K562 (cell line): Measurements from ENCODE around the gene PODNL1. TPM values are rescaled to one million over a fixed set of nuclear protein-coding genes. Genes with fewer than 3 reads are reported as not detected.

Experiments
- ATAC-seq: fragments of 200-7000 bp; cut with Tn5 transposase; 3 replicates; pipeline ENCODE4 v1.9.1; 2020; ENCODE audit warnings: moderate library complexity
- BruUV-seq: library from RNA; stranded (reverse); fragments of 400-500 nt; replicated peaks from 2 replicates; lab custom pipeline; 2021; lab: Mats Ljungman, UMichigan
- CTCF ChIA-PET: fragments of 300-600 bp; formaldehyde crosslinking; extraction: SDS; loops from one replicate; lab custom pipeline; 2021; ENCODE audit warnings: low intra/inter-chr PET ratio; lab: Yijun Ruan, JAX
- POLR2A ChIA-PET: fragments of 300-600, 350-650 bp; sonication (Branson Sonifier 250); formaldehyde crosslinking; extraction: SDS; loops from one replicate; lab custom pipeline; 2021; ENCODE audit warnings: antibody characterized with exemption, inconsistent platforms; lab: Yijun Ruan, JAX
- DNase-seq, 4 experiments: peaks; one replicate each; pipeline versions ENCODE4 v3.0.0 to v3.0.0-alpha.2; 2011 to 2018; ENCODE audit warnings: low spot score in 3 of 4, mixed read lengths in 3 of 4; ENCODE audit errors: extremely low read depth in 1 of 4
- FAIRE-seq: peaks from 2 replicates; lab custom pipeline; 2011; peaks lifted over from hg19 to GRCh38; lab: Jason Lieb, UNC
- H2AFZ ChIP-seq: 2 replicates; pipeline ENCODE4 v1.6.0; 2011; ENCODE audit warnings: low read depth, low read length, control low read depth, inconsistent platforms
- H3K27ac ChIP-seq: fragments of 200-600 bp; 3 replicates; pipeline ENCODE4 v1.8.0; 2011; ENCODE audit warnings: low read depth, mild to moderate bottlenecking, control low read depth, inconsistent platforms, low read length, moderate library complexity, mixed read lengths; ENCODE audit errors: extremely low read depth
- H3K27me3 ChIP-seq, 2 experiments: fragments of 300-600 bp in 1 of 2; 2 replicates in 1 of 2; 3 replicates in 1 of 2; pipeline versions ENCODE4 v1.6.0 to v1.8.0; 2011; ENCODE audit warnings: inconsistent platforms in 2 of 2, low read length in 2 of 2, mild to moderate bottlenecking in 1 of 2, mixed read lengths in 1 of 2, moderate library complexity in 1 of 2; ENCODE audit not compliant: control insufficient read depth in 2 of 2, insufficient read depth in 2 of 2
- H3K36me3 ChIP-seq: fragments of 300-600 bp; 3 replicates; pipeline ENCODE4 v1.8.0; 2011; ENCODE audit warnings: mild to moderate bottlenecking, low read length, inconsistent platforms; ENCODE audit not compliant: control insufficient read depth, insufficient read depth
- H3K4me1 ChIP-seq, 2 experiments: fragments of 200-600 bp in 1 of 2; replicated peaks in 1 of 2; 2 replicates in 1 of 2; 3 replicates in 1 of 2; pipeline versions ENCODE4 v1.5.1 to v1.8.0; 2011; ENCODE audit warnings: inconsistent platforms in 2 of 2, low read length in 2 of 2, mild to moderate bottlenecking in 1 of 2, mixed read lengths in 1 of 2, moderate library complexity in 1 of 2; ENCODE audit not compliant: control insufficient read depth in 2 of 2, insufficient read depth in 2 of 2
- H3K4me2 ChIP-seq: 2 replicates; pipeline ENCODE4 v1.6.1; 2011; ENCODE audit warnings: low read length, control low read depth, inconsistent platforms, mixed read lengths; ENCODE audit not compliant: insufficient read depth
- H3K4me3 ChIP-seq: fragments of 200-600 bp; sonication (generic), shearing (Covaris generic); 2 replicates; pipeline ENCODE4 v1.5.1; 2016; ENCODE audit warnings: control low read depth, inconsistent platforms
- H3K79me2 ChIP-seq: fragments of 200-600 bp; 3 replicates; pipeline ENCODE4 v1.8.0; 2011; ENCODE audit warnings: low read length, inconsistent platforms; ENCODE audit not compliant: control insufficient read depth, insufficient read depth
- H3K9ac ChIP-seq, 2 experiments: 2 replicates each; pipeline versions ENCODE4 v1.6.0 to v1.6.1; 2011; ENCODE audit warnings: low read depth in 2 of 2, low read length in 2 of 2, control low read depth in 1 of 2, inconsistent platforms in 1 of 2, mild to moderate bottlenecking in 1 of 2, mixed read lengths in 1 of 2; ENCODE audit not compliant: insufficient read depth in 1 of 2
- H3K9me1 ChIP-seq: one replicate; pipeline ENCODE4 v1.6.0; 2011; ENCODE audit warnings: inconsistent platforms, mild to moderate bottlenecking, low read length, moderate library complexity; ENCODE audit not compliant: control insufficient read depth, insufficient read depth
- H3K9me3 ChIP-seq: replicated peaks from 2 replicates; pipeline ENCODE4 v1.5.1; 2011; ENCODE audit warnings: low read depth, low read length, inconsistent platforms; ENCODE audit not compliant: control insufficient read depth, insufficient read depth
- H4K20me1 ChIP-seq: replicated peaks from 2 replicates; pipeline ENCODE4 v1.6.1; 2011; ENCODE audit warnings: low read length, inconsistent platforms, mixed read lengths; ENCODE audit not compliant: control insufficient read depth, insufficient read depth
- BCOR ChIP-seq: fragments of 450-650 bp; IDR thresholded peaks from 2 replicates; pipeline ENCODE4 v1.6.1; 2016
- ESRRA ChIP-seq: fragments of 450-650 bp; IDR thresholded peaks from 2 replicates; pipeline ENCODE4 v1.6.1; 2014; ENCODE audit warnings: low read depth, mild to moderate bottlenecking, moderate library complexity, borderline replicate concordance
- GTF2E2 ChIP-seq: fragments of 200-800 bp; sonication (Bioruptor generic); IDR thresholded peaks from 2 replicates; pipeline ENCODE4 v1.6.1; 2016; ENCODE audit warnings: missing genetic modification characterization, missing compliant biosample characterization
- KDM1A ChIP-seq, 2 experiments: fragments of 450-650 bp; IDR thresholded peaks; 2 replicates each; pipeline ENCODE4 v1.6.1; 2016; ENCODE audit warnings: mild to moderate bottlenecking in 2 of 2
- PHF8 ChIP-seq: fragments of 200-600 bp; sonication (generic); IDR thresholded peaks from 2 replicates; pipeline ENCODE4 v1.6.1; 2012; ENCODE audit warnings: mixed run types, mild to moderate bottlenecking, inconsistent platforms, low read length, moderate library complexity, borderline replicate concordance
- RBM25 ChIP-seq: fragments of 200-400 bp; formaldehyde crosslinking; IDR thresholded peaks from 2 replicates; pipeline ENCODE4 v1.6.1; 2018; ENCODE audit warnings: low read length, low read depth, moderate library complexity; ENCODE audit not compliant: severe bottlenecking
- SAP30 ChIP-seq: fragments of 200-600 bp; sonication (generic); IDR thresholded peaks from 2 replicates; pipeline ENCODE4 v1.6.1; 2012; ENCODE audit warnings: borderline replicate concordance, low read depth, mild to moderate bottlenecking, moderate library complexity, low read length, control low read depth, inconsistent platforms; ENCODE audit not compliant: insufficient read depth, poor library complexity, severe bottlenecking
- ZNF217 ChIP-seq: sonication (generic); formaldehyde crosslinking; IDR thresholded peaks from 2 replicates; pipeline ENCODE4 v1.8.0; 2022; ENCODE audit warnings: mild to moderate bottlenecking, missing genetic modification reagents
- ZNF695 ChIP-seq: fragments of 450-650 bp; formaldehyde crosslinking; IDR thresholded peaks from 2 replicates; pipeline ENCODE4 v1.4.0; 2020; ENCODE audit warnings: mild to moderate bottlenecking, moderate library complexity
- WGBS: fragments of 100-300 bp; shearing (Covaris generic); methylation state at CpG from one replicate; pipeline ENCODE4 v1.1.6; 2016; ENCODE audit warnings: low coverage, mixed read lengths; ENCODE audit not compliant: insufficient coverage; ENCODE audit errors: missing lambda C conversion rate; 5-methylcytosine and 5-hydroxymethylcytosine counted together
- in situ Hi-C: fragments of 300-500 bp; cut with MboI; formaldehyde crosslinking; loops from 4 replicates; pipeline ENCODE4 v1.15.0; 2018; ENCODE audit warnings: inconsistent platforms, mixed read lengths
- intact Hi-C: fragments of 100-400 bp; cut with micrococcal nuclease; formaldehyde crosslinking; loops from 2 replicates; pipeline ENCODE4 v1.14.2; 2022
- polyA plus RNA-seq, 8 experiments: library from polyadenylated mRNA; depleted of rRNA in 4 of 8; stranded (reverse) in 5 of 8; unstranded in 3 of 8; fragments of >200 nt; fragmentation: Nextera tagmentation in 2 of 8; fragmentation: Illumina TruSeq in 1 of 8; extraction: Ambion mirVana in 2 of 8; extraction: Trizol in 1 of 8; gene quantifications; 2 replicates each; pipeline versions ENCODE4 v1.2.1 to v1.2.3, GENCODE V29; 2011 to 2014; ENCODE audit warnings: inconsistent platforms in 1 of 8, missing spikeins in 1 of 8
- total RNA-seq, 7 experiments: library from RNA; depleted of rRNA in 6 of 7; stranded (reverse); fragments of >200 nt in 6 of 7; fragmentation: Illumina TruSeq in 2 of 7; extraction: Trizol in 2 of 7; gene quantifications; 2 replicates each; pipeline versions ENCODE4 v1.2.1 to v1.2.3, GENCODE V29; 2011 to 2021; ENCODE audit warnings: low replicate concordance in 1 of 7

Gene PODNL1
- total and polyA plus RNA-seq, 9 of the 15 experiments (the other 6 are each of a cell fraction or from before 2014, with no cell fraction given): 0.18 to 0.47 (median 0.23) TPM; not detected in 3

DNA sequence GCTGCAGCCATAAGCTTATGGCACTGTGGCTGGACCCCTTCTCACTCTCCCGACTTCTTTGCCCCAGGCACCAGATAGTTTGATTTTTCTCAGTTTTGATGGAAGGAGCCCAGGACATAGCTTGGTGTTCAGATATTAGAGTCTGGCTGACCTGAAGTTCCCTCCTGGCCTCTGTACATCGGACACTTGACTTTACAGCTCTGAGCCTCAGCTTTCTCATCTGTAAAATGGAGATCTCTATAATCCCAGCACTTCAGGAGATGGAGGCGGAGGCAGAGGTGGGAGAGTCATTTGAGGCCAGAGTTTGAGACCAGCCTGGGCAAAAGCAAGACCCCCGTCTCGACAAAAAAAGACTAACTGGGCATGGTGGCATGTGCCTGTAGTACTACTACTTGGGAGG, 31.3 kb downstream of the PODNL1 start:
- TSS peak; percentile 76 for BruUV-seq
- ChIA-PET POLR2A (interaction anchor here (0.7 to 1.4 kb wide), 3 partner anchors 14 to 155 kb away, joined by 3 to 5 read pairs (median 4); partner anchors contain the start of gene PALM3), CTCF (no interaction called here)
- H3K9ac ChIP-seq: peak overlapping the region; percentile 79 to 94
- peak; percentile 75 for FAIRE-seq
- peak overlapping the region; percentile 75 for H3K4me2 ChIP-seq
- H3K4me3 ChIP-seq: peak overlapping the region; percentile 67
- TF ChIP-seq PHF8 (no peak), KDM1A (IDR thresholded peaks at IDR 0.05) (peak in 1 of 2 experiments; percentile 39; a peak in 2 of 4 replicates), RBM25 (peak; percentile 73), GTF2E2 (tag) (peak; percentile 69; the same call in 1 of the 2 replicates), BCOR (0 out of 2 replicates have a peak, but pooled peaks have one; percentile 26)
- peaks cover 10 to 21% of the 10 kb centered on the region in 2 experiments for H3K4me1 ChIP-seq
- ATAC-seq: no peak
- peak overlapping the region; percentile 76; the same call in 2 of the 3 replicates for H3K27ac ChIP-seq
- intact Hi-C loops: no loop called here
- peak overlapping the region; percentile 98 for H2AFZ ChIP-seq
- no peaks in the 10 kb centered on the region for H4K20me1 ChIP-seq
- H3K27me3 ChIP-seq: no peaks in the 10 kb centered on the region
- no peak for DNase-seq
- no peaks in the 10 kb centered on the region for H3K9me1 ChIP-seq
- WGBS: 63% methylated on average over 5 of the region's 5 CpGs
- no peaks in the 10 kb centered on the region for H3K9me3 ChIP-seq
- H3K36me3 ChIP-seq: peaks cover 13% of the 10 kb centered on the region; the same call in 2 of the 3 replicates
- peaks cover 22% of the 10 kb centered on the region for H3K79me2 ChIP-seq
- in situ Hi-C loops: no loop called here

DNA sequence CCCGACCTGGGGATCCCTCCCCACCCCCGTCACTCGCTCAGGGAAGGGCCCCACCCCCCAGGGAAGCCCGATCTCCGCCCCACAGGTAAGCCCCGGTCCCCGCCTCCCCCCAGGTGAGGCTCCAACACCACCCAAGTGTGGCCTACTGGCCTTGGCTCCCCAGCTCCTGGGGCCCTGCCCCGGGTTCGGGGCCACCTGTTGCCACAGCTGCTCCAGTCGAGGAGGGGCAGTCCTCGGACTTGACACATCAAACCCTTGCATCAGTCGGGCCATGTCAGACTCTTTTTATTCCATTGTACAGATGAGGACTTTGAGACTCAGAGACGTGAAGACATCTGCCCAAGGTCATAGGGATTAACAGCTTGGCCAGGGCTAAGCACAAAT, 31.7 kb downstream of the PODNL1 start:
- no TSS peak for BruUV-seq
- FAIRE-seq (no peak), ATAC-seq (peak; percentile 48), DNase-seq (peak in 3 of 4 experiments; percentile 37 to 79 (median 37))
- H3K9me3 ChIP-seq: no peaks in the 10 kb centered on the region
- intact Hi-C loops: no loop called here
- peak overlapping the region; percentile 67 for H3K4me3 ChIP-seq
- H3K9ac ChIP-seq: peak overlapping the region; percentile 79 to 94
- H3K79me2 ChIP-seq: peaks cover 22% of the 10 kb centered on the region
- no peaks in the 10 kb centered on the region for H4K20me1 ChIP-seq
- TF ChIP-seq ZNF217 (CRISPR knock-in tag) (0 out of 2 replicates have a peak, but pooled peaks have one; percentile 43), SAP30 (peak; percentile 25), ESRRA (peak; percentile 83), ZNF695 (no peak)
- H3K9me1 ChIP-seq: no peaks in the 10 kb centered on the region
- H3K4me2 ChIP-seq: peak overlapping the region; percentile 75
- peaks cover 10 to 21% of the 10 kb centered on the region in 2 experiments for H3K4me1 ChIP-seq
- H2AFZ ChIP-seq: peak overlapping the region; percentile 98
- no peaks in the 10 kb centered on the region for H3K27me3 ChIP-seq
- H3K27ac ChIP-seq: peak overlapping the region; percentile 76
- ChIA-PET CTCF (no interaction called here), POLR2A (interaction anchor here (0.6 to 1.5 kb wide), 5 partner anchors 15 to 230 kb away, joined by 3 to 5 read pairs (median 4); partner anchors contain the start of genes ASF1B and PALM3)
- under 1% methylated on average over 6 of the region's 13 CpGs for WGBS
- in situ Hi-C loops: no loop called here
- peaks cover 12% of the 10 kb centered on the region; the same call in 2 of the 3 replicates for H3K36me3 ChIP-seq
